ENCODE data around the gene FOXP1.

Gene FOXP1

GRCh38 chr3:70990185-70990584, 593.3 kb downstream of the FOXP1 start:
- Histone ChIP-seq H3K36me3 (ENCODE audit: insufficient read depth, low read length) (peaks cover 90% of the 10 kb centered on the region), H3K27ac (ENCODE audit: low read depth, low read length, poor library complexity, severe bottlenecking) (no peak overlapping the region), H2AFZ (ENCODE audit: low read length) (no peak overlapping the region), H3K27me3 (ENCODE audit: insufficient read depth, low read length) (no peaks in the 10 kb centered on the region), H3K79me2 (ENCODE audit: insufficient read depth, low read length) (no peaks in the 10 kb centered on the region; the same call in 1 of the 2 replicates), H3K4me3 (ENCODE audit: low read depth, low read length, poor library complexity, severe bottlenecking) (no peak overlapping the region), H3K4me2 (ENCODE audit: low read length) (no peak overlapping the region), H3K9ac (ENCODE audit: low read length) (no peak overlapping the region), H3K9me2 (ENCODE audit: low read depth, low read length) (no peaks in the 10 kb centered on the region), H3K4me1 (ENCODE audit: insufficient read depth, low read length, severe bottlenecking) (no peaks in the 10 kb centered on the region), H4K20me1 (ENCODE audit: insufficient read depth, low read length) (no peaks in the 10 kb centered on the region), H3K9me3 (ENCODE audit: low read length) (no peaks in the 10 kb centered on the region), H3F3A (ENCODE audit: insufficient read depth, low read length) (no peaks in the 10 kb centered on the region)
- TF ChIP-seq CTCF (IDR thresholded peaks at IDR 0.05; ENCODE audit: low read length) (no peak), EZH2 (IDR thresholded peaks at IDR 0.05; ENCODE audit: borderline replicate concordance, low read length) (no peak)

- Histone ChIP-seq H3F3A (ENCODE audit: insufficient read depth, low read length) (no peaks in the 10 kb centered on the region), H3K9me3 (ENCODE audit: low read length) (no peaks in the 10 kb centered on the region), H3K79me2 (ENCODE audit: insufficient read depth, low read length) (no peaks in the 10 kb centered on the region; the same call in 1 of the 2 replicates), H3K4me2 (ENCODE audit: low read length) (no peak overlapping the region), H3K4me1 (ENCODE audit: insufficient read depth, low read length, severe bottlenecking) (no peaks in the 10 kb centered on the region), H3K27ac (ENCODE audit: low read depth, low read length, poor library complexity, severe bottlenecking) (no peak overlapping the region), H4K20me1 (ENCODE audit: insufficient read depth, low read length) (no peaks in the 10 kb centered on the region), H3K36me3 (ENCODE audit: insufficient read depth, low read length) (peaks cover 91% of the 10 kb centered on the region), H2AFZ (ENCODE audit: low read length) (no peak overlapping the region), H3K9ac (ENCODE audit: low read length) (no peak overlapping the region), H3K4me3 (ENCODE audit: low read depth, low read length, poor library complexity, severe bottlenecking) (no peak overlapping the region), H3K27me3 (ENCODE audit: insufficient read depth, low read length) (no peaks in the 10 kb centered on the region), H3K9me2 (ENCODE audit: low read depth, low read length) (no peaks in the 10 kb centered on the region)
- TF ChIP-seq EZH2 (IDR thresholded peaks at IDR 0.05; ENCODE audit: borderline replicate concordance, low read length) (no peak), CTCF (IDR thresholded peaks at IDR 0.05; ENCODE audit: low read length) (no peak)
Observed at GRCh38 chr3:70989174-70989573, 594.4 kb downstream of the FOXP1 start.

- no peaks in the 10 kb centered on the region for H4K20me1 ChIP-seq (ENCODE audit: insufficient read depth, low read length)
- no peak overlapping the region for H2AFZ ChIP-seq (ENCODE audit: low read length)
- H3K4me2 ChIP-seq (ENCODE audit: low read length), result no peak overlapping the region
- no peak overlapping the region for H3K4me3 ChIP-seq (ENCODE audit: low read depth, low read length, poor library complexity, severe bottlenecking)
- no peak overlapping the region for H3K27ac ChIP-seq (ENCODE audit: low read depth, low read length, poor library complexity, severe bottlenecking)
- H3K27me3 ChIP-seq (ENCODE audit: insufficient read depth, low read length), result no peaks in the 10 kb centered on the region
- no peak overlapping the region for H3K9ac ChIP-seq (ENCODE audit: low read length)
- H3K36me3 ChIP-seq (ENCODE audit: insufficient read depth, low read length), result peaks cover 87% of the 10 kb centered on the region
- H3K9me3 ChIP-seq (ENCODE audit: low read length), result no peaks in the 10 kb centered on the region
- H3K9me2 ChIP-seq (ENCODE audit: low read depth, low read length), result no peaks in the 10 kb centered on the region
- H3K79me2 ChIP-seq (ENCODE audit: insufficient read depth, low read length), result no peaks in the 10 kb centered on the region; the same call in 1 of the 2 replicates
- no peaks in the 10 kb centered on the region for H3F3A ChIP-seq (ENCODE audit: insufficient read depth, low read length)
- TF ChIP-seq EZH2 (IDR thresholded peaks at IDR 0.05; ENCODE audit: borderline replicate concordance, low read length), result no peak
- no peak for TF ChIP-seq CTCF (IDR thresholded peaks at IDR 0.05; ENCODE audit: low read length)
- peaks cover 5% of the 10 kb centered on the region for H3K4me1 ChIP-seq (ENCODE audit: insufficient read depth, low read length, severe bottlenecking)
Observed at GRCh38 chr3:70988111-70988510, 595.4 kb downstream of the FOXP1 start.
